Stimulated activated CD8-positive, alpha-beta memory T cell treated with anti-CD3 and anti-CD28 coated beads, Interleukin-2, amount 100 ng/mL, for 48 hours (primary cell): ENCODE data around the gene UGCG.

Source experiments
- DNase-seq, 2 donors: peaks; one replicate each; pipeline ENCODE4 v3.0.0-alpha.2; 2020; ENCODE audit warnings: low read depth in 2 of 2

Gene UGCG

GRCh38 chr9:111983484-111983908 lies 86.9 kb downstream of the UGCG start:
- no peak for DNase-seq

- DNase-seq: no peak
Observed at GRCh38 chr9:111984086-111984802, 87.6 kb downstream of the UGCG start.
